AG09309 (cell line): ENCODE measurements around the gene LRRC26.

ENCODE experiments used
- DNase-seq: peaks from one replicate; pipeline ENCODE4 v3.0.0-alpha.2; 2010; ENCODE audit warnings: low read depth
- H3K4me3 ChIP-seq: 2 replicates; pipeline ENCODE4 v1.5.1; 2011; ENCODE audit warnings: mild to moderate bottlenecking, low read depth, low read length, moderate library complexity; ENCODE audit not compliant: control insufficient read depth
- CTCF ChIP-seq: IDR thresholded peaks from 2 replicates; pipeline ENCODE4 v1.5.1; 2011; ENCODE audit warnings: mild to moderate bottlenecking, low read depth, low read length, inconsistent platforms; ENCODE audit not compliant: insufficient read depth, control insufficient read depth; ENCODE audit errors: missing control alignments

The LRRC26 gene

GRCh38 chr9:137163365-137163715 lies 6.5 kb downstream of the LRRC26 start:
- H3K4me3 ChIP-seq, result peak overlapping the region; percentile 9
- DNase-seq, result no peak
- no peak for TF ChIP-seq CTCF

- H3K4me3 ChIP-seq, result peak overlapping the region; percentile 9
- no peak for DNase-seq
- TF ChIP-seq CTCF, result no peak
Measured at GRCh38 chr9:137162505-137163364, 7.1 kb downstream of the LRRC26 start.

- no peak for DNase-seq
- no peak overlapping the region for H3K4me3 ChIP-seq
Measured at GRCh38 chr9:137161558-137162486, 8.0 kb downstream of the LRRC26 start.

GRCh38 chr9:137160716-137161557 lies 8.9 kb downstream of the LRRC26 start:
- no peak for DNase-seq
- no peak overlapping the region for H3K4me3 ChIP-seq
- no peak for TF ChIP-seq CTCF

More at GRCh38 chr9:137161558-137162486, 8.0 kb downstream of the LRRC26 start:
- TF ChIP-seq CTCF, result no peak

GRCh38 chr9:137160054-137160425 lies 9.8 kb downstream of the LRRC26 start:
- no peak for TF ChIP-seq CTCF
- H3K4me3 ChIP-seq, result no peak overlapping the region
- DNase-seq, result no peak
